Left hindlimb (tissue), 1 donor: Measurements from ENCODE around the gene CCL24.
"Not testable (repeated sequence)": the region's sequence is repeated elsewhere in the genome, so short reads cannot be mapped to it uniquely, and the experiment has no call there.

Source experiments
- DNase-seq: peaks from one replicate; pipeline ENCODE4 v3.0.0-alpha.2; 2018

The CCL24 gene

GRCh38 chr7:75779516-75779915 is 34.1 kb downstream of the CCL24 start:
- not testable (repeated sequence) for DNase-seq

GRCh38 chr7:75779035-75779434 is 34.6 kb downstream of the CCL24 start:
- not testable (repeated sequence) for DNase-seq

- DNase-seq = no peak
Observed at GRCh38 chr7:75776295-75776971, 37.2 kb downstream of the CCL24 start.

GRCh38 chr7:75773958-75774357 is 39.6 kb downstream of the CCL24 start:
- not testable (repeated sequence) for DNase-seq

GRCh38 chr7:75772081-75773077 is 41.2 kb downstream of the CCL24 start, which contains the start of gene CCL26:
TSS of gene CCL26 (minus strand) at chr7:75772211. CDS start at chr7:75772176, 35 bp downstream.
- DNase-seq = no peak

- no peak for DNase-seq
Observed at GRCh38 chr7:75771224-75771623, 42.4 kb downstream of the CCL24 start.

GRCh38 chr7:75762350-75762917 is 51.2 kb downstream of the CCL24 start:
- no peak for DNase-seq

- not testable (repeated sequence) for DNase-seq
Observed at GRCh38 chr7:75761801-75762200, 51.8 kb downstream of the CCL24 start.
